HepG2 (cell line): ENCODE results near the gene ANKRD11.

Source experiments
- REST ChIP-seq, 2 experiments: IDR thresholded peaks; 2 replicates each; pipeline ENCODE4 v1.6.1; 2011 to 2012; ENCODE audit warnings: low read length in 2 of 2, borderline replicate concordance in 1 of 2, low read depth in 1 of 2, mild to moderate bottlenecking in 1 of 2, moderate library complexity in 1 of 2
- ZNF317 ChIP-seq: sonication (generic); formaldehyde crosslinking; IDR thresholded peaks from 2 replicates; pipeline ENCODE4 v1.5.0; 2020; ENCODE audit warnings: mild to moderate bottlenecking, missing genetic modification reagents
- ZNF572 ChIP-seq: sonication (generic); formaldehyde crosslinking; IDR thresholded peaks from 2 replicates; pipeline ENCODE4 v1.5.1; 2020; ENCODE audit warnings: mild to moderate bottlenecking, missing genetic modification reagents

GRCh38 chr16:89354325-89354724, 136.0 kb downstream of the ANKRD11 start:
- no peak for TF ChIP-seq ZNF317 (CRISPR knock-in tag)
- no peak for TF ChIP-seq REST (IDR thresholded peaks at IDR 0.05; ENCODE audit: borderline replicate concordance in 1 of 2, low read depth in 1 of 2, low read length in 2 of 2)
- no peak for TF ChIP-seq ZNF572 (CRISPR knock-in tag)
